Upper lobe of left lung (tissue), 6 donors: Measurements from ENCODE around the gene SUFU. TPM values are rescaled to one million over a fixed set of nuclear protein-coding genes. Genes with fewer than 3 reads are reported as not detected.
"Not testable (repeated sequence)": the region's sequence is repeated elsewhere in the genome, so short reads cannot be mapped to it uniquely, and the experiment has no call there.

Experiments
- ATAC-seq, 2 donors: fragments of 200-7000 bp; cut with Tn5 transposase; one replicate each; pipeline ENCODE4 v1.9.1; 2022; ENCODE audit warnings: mild to moderate bottlenecking in 2 of 2, moderate library complexity in 2 of 2; ENCODE audit not compliant: low FRiP score in 2 of 2
- DNase-seq, 2 donors: peaks; one replicate each; pipeline ENCODE4 v3.0.0-alpha.2; 2019 to 2020
- H3K27ac ChIP-seq, 4 donors: fragments of 200-600 bp; sonication (generic); one replicate each; pipeline ENCODE4 v1.5.1; 2016 to 2019
- H3K27me3 ChIP-seq, 4 donors: fragments of 200-600 bp; sonication (generic); one replicate each; pipeline ENCODE4 v1.5.1; 2017 to 2019
- H3K36me3 ChIP-seq, 4 donors: fragments of 200-600 bp; sonication (generic); one replicate each; pipeline ENCODE4 v1.5.1; 2016 to 2019
- H3K4me1 ChIP-seq, 4 donors: fragments of 200-600 bp; sonication (generic); one replicate each; pipeline ENCODE4 v1.5.1; 2018 to 2019
- H3K4me3 ChIP-seq, 4 donors: fragments of 200-600 bp; sonication (generic); one replicate each; pipeline ENCODE4 v1.5.1; 2017 to 2019; ENCODE audit warnings: mild to moderate bottlenecking in 2 of 4, moderate library complexity in 1 of 4
- H3K9me3 ChIP-seq, 4 donors: fragments of 200-600 bp; sonication (generic); one replicate each; pipeline ENCODE4 v1.5.1; 2018 to 2019
- CTCF ChIP-seq, 6 experiments: fragments of 450-650 bp in 4 of 6; fragments of 200-600 bp in 2 of 6; sonication (generic) in 2 of 6; IDR thresholded peaks; one replicate each; pipeline ENCODE4 v1.5.1; 2016 to 2019; ENCODE audit warnings: antibody characterized with exemption in 6 of 6
- EP300 ChIP-seq, 4 donors: sonication (generic); formaldehyde crosslinking; IDR thresholded peaks; one replicate each; pipeline ENCODE4 v1.5.1; 2017; ENCODE audit warnings: antibody characterized with exemption in 4 of 4, control low read depth in 2 of 4
- POLR2A ChIP-seq, 4 donors: fragments of 450-650 bp; IDR thresholded peaks; one replicate each; pipeline ENCODE4 v1.5.1; 2016 to 2017; ENCODE audit warnings: antibody characterized with exemption in 4 of 4, mild to moderate bottlenecking in 2 of 4
- POLR2AphosphoS5 ChIP-seq, 2 donors: sonication (generic); formaldehyde crosslinking; IDR thresholded peaks; one replicate each; pipeline ENCODE4 v1.5.1; 2017; ENCODE audit warnings: antibody characterized with exemption in 2 of 2
- WGBS, 2 donors: methylation state at CpG; one replicate each; pipeline ENCODE4 v1.1.5; 2017 to 2018; 5-methylcytosine and 5-hydroxymethylcytosine counted together
- total RNA-seq, 6 donors: library from RNA; depleted of rRNA in 4 of 6; stranded (reverse); fragments of >200 nt in 4 of 6; gene quantifications; one replicate each; pipeline versions ENCODE4 v1.1.0 to v1.2.1, GENCODE V29; 2016 to 2021
- donor health status: DM: no; HTN: no; CAD: no; lungs with moderate emphysema.
- donor health status: DM: no; HTN: yes; CAD: no; lungs with severe emphysema.

The SUFU gene
- total RNA-seq, 6 donors from 2014 or later, result 4.1 to 15.7 (median 11.9) TPM

GRCh38 chr10:102527546-102527945, 23.8 kb downstream of the SUFU start:
- 94 to 95% methylated on average over 2 of the region's 2 CpGs for WGBS, 2 donors
- H3K27ac ChIP-seq, result no peak overlapping the region
- TF ChIP-seq CTCF (IDR thresholded peaks at IDR 0.05) (no peak), EP300 (IDR thresholded peaks at IDR 0.05) (no peak), POLR2AphosphoS5 (IDR thresholded peaks at IDR 0.05) (no peak), POLR2A (IDR thresholded peaks at IDR 0.05) (no peak)
- no peaks in the 10 kb centered on the region for H3K9me3 ChIP-seq
- DNase-seq, result no peak
- H3K27me3 ChIP-seq, result no peaks in the 10 kb centered on the region
- ATAC-seq, result no peak
- no peak overlapping the region for H3K4me3 ChIP-seq
- H3K4me1 ChIP-seq, result no peaks in the 10 kb centered on the region
- peaks cover 0 to 5% (median 0%) of the 10 kb centered on the region in 4 donors for H3K36me3 ChIP-seq

DNA sequence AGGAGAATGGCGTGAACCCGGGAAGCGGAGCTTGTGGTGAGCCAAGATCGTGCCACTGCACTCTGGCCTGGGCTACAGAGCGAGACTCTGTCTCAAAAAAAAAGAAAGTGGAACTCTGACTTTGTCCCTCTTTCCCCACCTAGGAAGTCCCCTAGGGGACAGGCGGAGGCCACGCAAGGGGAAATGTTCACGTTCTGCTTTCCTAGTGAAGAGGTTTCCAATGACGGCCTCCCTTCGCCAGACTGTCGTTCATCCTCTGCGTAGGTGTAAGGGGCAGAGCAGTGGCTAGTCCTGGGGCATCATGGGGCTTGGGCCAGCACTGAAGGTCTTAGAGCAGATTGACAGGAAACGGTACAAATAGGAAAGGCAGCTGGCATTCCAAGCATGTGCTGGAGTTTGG, 30.6 kb downstream of the SUFU start:
- H3K4me3 ChIP-seq, result no peak overlapping the region
- H3K36me3 ChIP-seq, result peaks cover 0 to 3% (median 0%) of the 10 kb centered on the region in 4 donors
- no peak for DNase-seq
- no peaks in the 10 kb centered on the region for H3K9me3 ChIP-seq
- H3K27ac ChIP-seq, result no peak overlapping the region
- no peaks in the 10 kb centered on the region for H3K4me1 ChIP-seq
- WGBS, 2 donors, result 81 to 90% methylated on average over 13 of the region's 13 CpGs
- TF ChIP-seq CTCF (IDR thresholded peaks at IDR 0.05) (no peak), EP300 (IDR thresholded peaks at IDR 0.05) (no peak), POLR2AphosphoS5 (IDR thresholded peaks at IDR 0.05) (no peak), POLR2A (IDR thresholded peaks at IDR 0.05) (no peak)
- no peaks in the 10 kb centered on the region for H3K27me3 ChIP-seq
- ATAC-seq, result peak in 1 of 2 donors; percentile 65

GRCh38 chr10:102534966-102535365, 31.2 kb downstream of the SUFU start:
- 93 to 97% methylated on average over 9 of the region's 9 CpGs for WGBS, 2 donors
- not testable (repeated sequence) for H3K4me3 ChIP-seq, H3K27ac ChIP-seq, H3K9me3 ChIP-seq, H3K4me1 ChIP-seq, DNase-seq, ATAC-seq, H3K27me3 ChIP-seq, H3K36me3 ChIP-seq

DNA sequence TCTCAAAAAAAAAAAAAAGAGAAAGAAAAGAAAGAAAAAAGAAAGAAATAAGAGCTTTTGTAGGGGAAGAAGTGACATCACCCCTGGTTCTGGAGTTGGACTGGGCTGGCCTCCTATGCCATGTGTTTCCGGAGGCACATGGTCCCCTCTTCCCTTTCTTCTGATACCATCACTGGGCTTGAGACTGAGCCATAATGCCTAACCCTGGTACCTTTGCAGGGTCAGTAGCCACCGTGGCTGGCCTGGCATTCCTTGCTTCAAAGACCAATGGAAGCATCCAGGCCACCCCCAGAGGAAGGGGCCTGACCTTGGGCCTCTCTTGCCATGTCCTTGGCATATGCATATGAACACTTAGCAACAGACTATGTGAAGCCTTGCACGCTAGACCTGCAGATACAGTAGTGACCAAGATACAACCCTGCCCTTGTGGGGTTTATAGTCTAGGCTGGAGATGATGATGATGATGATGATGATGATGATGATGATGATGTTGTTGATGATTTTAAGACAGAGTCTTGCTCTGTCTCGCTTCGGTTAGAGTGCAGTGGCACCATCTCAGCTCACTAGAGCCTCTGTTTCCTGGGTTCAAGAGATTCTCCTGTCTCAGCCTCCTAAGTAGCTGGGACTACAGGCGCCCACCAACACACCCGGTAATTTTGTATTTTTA, 31.8 kb downstream of the SUFU start:
- H3K4me3 ChIP-seq, result no peak overlapping the region
- ATAC-seq (no peak), DNase-seq (no peak)
- no peak for TF ChIP-seq EP300 (IDR thresholded peaks at IDR 0.05)
- no peak for TF ChIP-seq POLR2A (IDR thresholded peaks at IDR 0.05)
- no peak for TF ChIP-seq CTCF (IDR thresholded peaks at IDR 0.05)
- no peak for TF ChIP-seq POLR2AphosphoS5 (IDR thresholded peaks at IDR 0.05)
- H3K27ac ChIP-seq, result no peak overlapping the region
- 92 to 97% methylated on average over 6 to 7 of the region's 7 CpGs for whole genome bisulfite sequencing, 2 donors
- no peaks in the 10 kb centered on the region for H3K27me3 ChIP-seq
- no peaks in the 10 kb centered on the region for H3K9me3 ChIP-seq
- H3K4me1 ChIP-seq, result no peaks in the 10 kb centered on the region
- peaks cover 0 to 3% (median 0%) of the 10 kb centered on the region in 4 donors for H3K36me3 ChIP-seq

DNA sequence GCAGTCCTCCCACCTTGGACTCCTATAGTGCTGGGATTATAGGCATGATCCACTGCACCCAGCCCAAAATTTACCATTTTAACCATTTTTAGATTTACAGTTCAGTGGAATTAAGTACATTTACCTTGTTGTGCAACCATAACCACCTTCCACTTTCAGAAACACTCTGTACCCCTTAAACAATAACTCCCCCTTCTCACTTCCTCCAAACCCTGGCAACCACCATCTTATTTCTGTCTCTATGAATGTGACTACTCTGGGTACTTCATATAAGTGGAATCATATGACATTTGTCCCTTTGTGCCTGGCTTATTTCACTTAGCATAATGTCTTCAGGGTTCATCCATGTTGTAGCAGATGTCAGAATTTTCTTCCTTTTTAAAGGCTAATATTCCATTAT, 33.6 kb downstream of the SUFU start:
- Histone ChIP-seq H3K27me3 (no peaks in the 10 kb centered on the region), H3K9me3 (no peaks in the 10 kb centered on the region), H3K36me3 (peaks cover 0 to 3% (median 0%) of the 10 kb centered on the region in 4 donors), H3K27ac (no peak overlapping the region), H3K4me1 (no peaks in the 10 kb centered on the region), H3K4me3 (no peak overlapping the region)
- no peak for DNase-seq
- no peak for ATAC-seq
- no peak for TF ChIP-seq EP300 (IDR thresholded peaks at IDR 0.05)
- no peak for TF ChIP-seq CTCF (IDR thresholded peaks at IDR 0.05)
- TF ChIP-seq POLR2AphosphoS5 (IDR thresholded peaks at IDR 0.05), result no peak
